ENCODE measurements around the gene NKX2-4. TPM values are rescaled to one million over a fixed set of nuclear protein-coding genes. Genes with fewer than 3 reads are reported as not detected.

NKX2-4 gene
- total RNA-seq, 1 donor from 2014 or later: not detected

- Histone ChIP-seq H3K36me3 (peaks cover 5% of the 10 kb centered on the region), H3K27ac (no peak overlapping the region), H3K27me3 (peaks cover 97% of the 10 kb centered on the region), H3K4me3 (no peak overlapping the region), H3K4me1 (no peaks in the 10 kb centered on the region), H3K9me3 (no peaks in the 10 kb centered on the region)
- ATAC-seq: no peak
- no peak for TF ChIP-seq CTCF (IDR thresholded peaks at IDR 0.05)
- no peak for DNase-seq
- intact Hi-C loops (cut with DNase I): no loop called here
These were observed 2.2 kb downstream of the NKX2-4 start for GRCh38 chr20:21395051-21395665.

GRCh38 chr20:21394551-21394950 is 2.8 kb downstream of the NKX2-4 start:
- H3K4me1 ChIP-seq: no peaks in the 10 kb centered on the region
- peaks cover 91% of the 10 kb centered on the region for H3K27me3 ChIP-seq
- no peaks in the 10 kb centered on the region for H3K9me3 ChIP-seq
- ATAC-seq (no peak), DNase-seq (no peak)
- peaks cover 11% of the 10 kb centered on the region for H3K36me3 ChIP-seq
- intact Hi-C loops (cut with DNase I): no loop called here
- H3K4me3 ChIP-seq: no peak overlapping the region
- TF ChIP-seq CTCF (IDR thresholded peaks at IDR 0.05): no peak
- no peak overlapping the region for H3K27ac ChIP-seq

- no peak for DNase-seq
- no peaks in the 10 kb centered on the region for H3K4me1 ChIP-seq
- ATAC-seq: no peak
- no peak overlapping the region for H3K4me3 ChIP-seq
- intact Hi-C loops (cut with DNase I): no loop called here
- TF ChIP-seq CTCF (IDR thresholded peaks at IDR 0.05): no peak
- H3K36me3 ChIP-seq: peaks cover 17% of the 10 kb centered on the region
- H3K27ac ChIP-seq: no peak overlapping the region
- peaks cover 85% of the 10 kb centered on the region for H3K27me3 ChIP-seq
- no peaks in the 10 kb centered on the region for H3K9me3 ChIP-seq
These were observed 3.4 kb downstream of the NKX2-4 start for GRCh38 chr20:21393816-21394519.

GRCh38 chr20:21393166-21393565 is 4.2 kb downstream of the NKX2-4 start:
- Histone ChIP-seq H3K9me3 (no peaks in the 10 kb centered on the region), H3K27me3 (peaks cover 77% of the 10 kb centered on the region), H3K27ac (no peak overlapping the region), H3K36me3 (peaks cover 25% of the 10 kb centered on the region), H3K4me1 (no peaks in the 10 kb centered on the region), H3K4me3 (no peak overlapping the region)
- no peak for TF ChIP-seq CTCF (IDR thresholded peaks at IDR 0.05)
- intact Hi-C loops (cut with DNase I): no loop called here
- ATAC-seq: no peak
- no peak for DNase-seq

- H3K27me3 ChIP-seq: peaks cover 65% of the 10 kb centered on the region
These were observed 5.4 kb downstream of the NKX2-4 start for GRCh38 chr20:21391972-21392352.

More at GRCh38 chr20:21391972-21392352, 5.4 kb downstream of the NKX2-4 start:
- H3K4me3 ChIP-seq: no peak overlapping the region
- no peak for ATAC-seq
- H3K4me1 ChIP-seq: no peaks in the 10 kb centered on the region
- H3K9me3 ChIP-seq: no peaks in the 10 kb centered on the region
- no peak for DNase-seq
- intact Hi-C loops (cut with DNase I): no loop called here
- no peak for TF ChIP-seq CTCF (IDR thresholded peaks at IDR 0.05)
- no peak overlapping the region for H3K27ac ChIP-seq
- peaks cover 36% of the 10 kb centered on the region for H3K36me3 ChIP-seq
